Adrenal gland (tissue), 12 donors: Measurements from ENCODE around the gene RPL29. TPM values are rescaled to one million over a fixed set of nuclear protein-coding genes. Genes with fewer than 3 reads are reported as not detected.

ENCODE experiments used
- DNase-seq, 7 donors: peaks; one replicate each; pipeline ENCODE4 v3.0.0-alpha.2; 2019 to 2020
- H3K27ac ChIP-seq, 5 donors: fragments of 200-600 bp; sonication (generic) in 4 of 5; 1 replicate in 3 of 5; 2 replicates in 2 of 5; pipeline versions ENCODE4 v1.5.1 to v1.8.0; 2016 to 2020; ENCODE audit warnings: mild to moderate bottlenecking in 1 of 5
- H3K27me3 ChIP-seq: fragments of 200-600 bp; 2 replicates; pipeline ENCODE4 v1.8.0; 2021
- H3K36me3 ChIP-seq, 2 donors: fragments of 200-600 bp; replicated peaks in 1 of 2; 1 replicate in 1 of 2; 2 replicates in 1 of 2; pipeline versions ENCODE4 v1.5.1 to v1.8.0; 2018 to 2022
- H3K4me1 ChIP-seq, 2 donors: fragments of 200-600 bp; replicated peaks in 1 of 2; 1 replicate in 1 of 2; 2 replicates in 1 of 2; pipeline versions ENCODE4 v1.5.1 to v1.8.0; 2018 to 2021
- H3K4me3 ChIP-seq, 4 donors: fragments of 200-600 bp; sonication (generic) in 3 of 4; one replicate each; pipeline ENCODE4 v1.5.1; 2016 to 2018
- H3K9me3 ChIP-seq, 3 donors: fragments of 200-600 bp; sonication (generic) in 1 of 3; replicated peaks in 1 of 3; 1 replicate in 2 of 3; 2 replicates in 1 of 3; pipeline versions ENCODE4 v1.5.1 to v1.8.0; 2016 to 2021
- POLR2A ChIP-seq, 2 donors: fragments of 450-650 bp; IDR thresholded peaks; one replicate each; pipeline ENCODE4 v1.6.1; 2017; ENCODE audit warnings: antibody characterized with exemption in 2 of 2, mild to moderate bottlenecking in 2 of 2, moderate library complexity in 1 of 2
- WGBS, 4 donors: extraction: QIAGEN DNeasy Blood & Tissue Kit in 2 of 4; methylation state at CpG; one replicate each; pipeline versions ENCODE4 v1.1.5 to v1.1.7; 2013 to 2017; 5-methylcytosine and 5-hydroxymethylcytosine counted together
- intact Hi-C, 2 donors: fragments of 100-400 bp; cut with DNase I; formaldehyde crosslinking; loops; one replicate each; pipeline versions ENCODE4 v1.14.1 to v1.15.0; 2022 to 2023
- polyA plus RNA-seq, 3 donors: library from polyadenylated mRNA; stranded (reverse); fragments of 200-250 nt in 2 of 3; fragments of 350-450 nt in 1 of 3; fragmentation: Illumina TruSeq in 1 of 3; extraction: RNeasy Lipid Tissue Mini Kit (QIAGEN cat#74804) in 1 of 3; gene quantifications; one replicate each; pipeline ENCODE4 v1.2.3, GENCODE V29; 2013 to 2014
- total RNA-seq, 9 donors: library from RNA; depleted of rRNA in 4 of 9; stranded (reverse); fragments of >200 nt in 4 of 9; fragments of 120-200 nt in 1 of 9; fragmentation: NEBNext Ultra II Directional in 1 of 9; extraction: Animal tissue kit (Norgen Biotek cat#: 25700) in 1 of 9; gene quantifications; one replicate each; pipeline versions ENCODE4 v1.1.0 to v1.2.4, GENCODE V29; 2013 to 2023
- TF ChIP-seq, protein P1 (sequence below), 6 experiments: fragments of 450-650 bp in 4 of 6; fragments of 200-600 bp in 2 of 6; sonication (generic) in 1 of 6; IDR thresholded peaks; 1 replicate in 5 of 6; 2 replicates in 1 of 6; pipeline versions ENCODE4 v1.5.1 to v1.8.0; 2016 to 2021; ENCODE audit warnings: antibody characterized with exemption in 6 of 6, mild to moderate bottlenecking in 2 of 6, moderate library complexity in 1 of 6
- donor health status: healthy with polysubstance abuse.
- donor health status: Bipolar disorder and iron deficiency.
- donor health status: DM: yes; HTN: yes; CAD: no.
- donor health status: DM: no; HTN: no; CAD: no.
- donor health status: DM: no; HTN: no; CAD: no.
- donor health status: DM: yes; HTN: yes; CAD: no.

Gene RPL29
- total and polyA plus RNA-seq, 12 donors = 947 to 3,421 (median 1,448) TPM

DNA sequence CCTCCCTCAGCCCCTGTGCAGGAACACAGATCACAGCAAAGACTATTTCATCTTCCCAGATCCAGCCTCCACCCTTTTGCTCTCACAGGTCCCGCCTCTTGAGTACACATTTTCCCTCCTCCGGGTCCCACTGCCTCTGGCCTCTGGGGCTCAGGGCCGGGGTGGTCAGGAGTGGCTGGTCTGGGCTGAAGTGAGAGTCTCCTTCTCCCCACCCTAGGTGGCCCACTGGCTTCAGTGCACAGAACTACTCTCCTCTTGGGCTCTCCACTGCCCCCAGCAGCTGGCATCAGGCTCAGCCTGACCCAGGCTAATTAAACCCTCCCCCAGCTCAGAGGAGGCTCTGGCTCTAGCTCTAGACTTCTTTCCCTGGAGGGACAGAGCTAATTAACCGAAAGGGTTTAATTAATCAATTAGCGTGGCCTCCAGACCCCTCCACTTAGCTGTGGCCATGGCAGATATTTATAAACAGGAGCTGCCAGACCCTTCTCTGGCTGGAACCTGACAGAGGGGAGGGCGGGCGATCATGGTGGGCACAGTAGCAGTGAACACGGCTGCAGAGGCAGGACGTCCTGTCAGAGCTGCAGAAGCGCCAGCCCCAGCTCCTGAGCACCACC, 45.5 kb upstream of the RPL29 start:
- H3K9me3 ChIP-seq = no peaks in the 10 kb centered on the region
- peaks cover under 1 to 2% of the 10 kb centered on the region in 2 donors for H3K4me1 ChIP-seq
- no peaks in the 10 kb centered on the region for H3K36me3 ChIP-seq
- H3K27me3 ChIP-seq = no peaks in the 10 kb centered on the region
- no peak for DNase-seq
- no peak overlapping the region for H3K4me3 ChIP-seq
- peak overlapping the region in 2 of 5 donors; percentile 30 to 49 for H3K27ac ChIP-seq
- TF ChIP-seq, protein P1, sequence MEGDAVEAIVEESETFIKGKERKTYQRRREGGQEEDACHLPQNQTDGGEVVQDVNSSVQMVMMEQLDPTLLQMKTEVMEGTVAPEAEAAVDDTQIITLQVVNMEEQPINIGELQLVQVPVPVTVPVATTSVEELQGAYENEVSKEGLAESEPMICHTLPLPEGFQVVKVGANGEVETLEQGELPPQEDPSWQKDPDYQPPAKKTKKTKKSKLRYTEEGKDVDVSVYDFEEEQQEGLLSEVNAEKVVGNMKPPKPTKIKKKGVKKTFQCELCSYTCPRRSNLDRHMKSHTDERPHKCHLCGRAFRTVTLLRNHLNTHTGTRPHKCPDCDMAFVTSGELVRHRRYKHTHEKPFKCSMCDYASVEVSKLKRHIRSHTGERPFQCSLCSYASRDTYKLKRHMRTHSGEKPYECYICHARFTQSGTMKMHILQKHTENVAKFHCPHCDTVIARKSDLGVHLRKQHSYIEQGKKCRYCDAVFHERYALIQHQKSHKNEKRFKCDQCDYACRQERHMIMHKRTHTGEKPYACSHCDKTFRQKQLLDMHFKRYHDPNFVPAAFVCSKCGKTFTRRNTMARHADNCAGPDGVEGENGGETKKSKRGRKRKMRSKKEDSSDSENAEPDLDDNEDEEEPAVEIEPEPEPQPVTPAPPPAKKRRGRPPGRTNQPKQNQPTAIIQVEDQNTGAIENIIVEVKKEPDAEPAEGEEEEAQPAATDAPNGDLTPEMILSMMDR (IDR thresholded peaks at IDR 0.05) = peak in 1 of 6 experiments; percentile 8
- no peak for TF ChIP-seq POLR2A (IDR thresholded peaks at IDR 0.05)
- intact Hi-C loops = no loop called here
- 82 to 87% (median 85%) methylated on average over 9 to 10 of the region's 10 CpGs for WGBS, 4 donors

DNA sequence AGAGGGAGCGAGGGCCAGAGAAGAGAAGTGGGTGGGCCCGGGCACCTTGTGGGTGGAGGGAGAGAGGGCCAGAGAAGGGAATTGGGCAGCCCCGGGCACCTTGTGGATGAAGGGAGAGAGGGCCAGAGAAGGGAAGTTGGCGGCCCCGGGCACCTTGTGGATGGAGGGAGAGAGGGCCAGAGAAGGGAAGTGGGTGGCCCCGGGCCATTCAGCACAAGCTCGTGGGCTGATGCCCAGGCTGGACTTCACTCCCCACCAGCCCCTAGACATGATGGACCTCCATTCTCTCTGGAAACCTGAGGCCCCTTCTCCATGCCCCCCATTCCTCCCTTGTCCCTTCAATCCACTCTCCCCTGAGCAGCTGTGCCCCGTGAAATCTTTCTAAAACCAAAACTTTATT, 44.9 kb upstream of the RPL29 start:
- Histone ChIP-seq H3K27me3 (no peaks in the 10 kb centered on the region), H3K4me1 (no peaks in the 10 kb centered on the region), H3K27ac (peak overlapping the region in 2 of 5 donors; percentile 30 to 49), H3K4me3 (no peak overlapping the region), H3K36me3 (no peaks in the 10 kb centered on the region), H3K9me3 (no peaks in the 10 kb centered on the region)
- intact Hi-C loops = no loop called here
- TF ChIP-seq POLR2A (IDR thresholded peaks at IDR 0.05) = no peak
- TF ChIP-seq, protein P1 (IDR thresholded peaks at IDR 0.05) = no peak
- DNase-seq = no peak
- 82 to 92% (median 89%) methylated on average over 8 of the region's 8 CpGs for WGBS, 4 donors

DNA sequence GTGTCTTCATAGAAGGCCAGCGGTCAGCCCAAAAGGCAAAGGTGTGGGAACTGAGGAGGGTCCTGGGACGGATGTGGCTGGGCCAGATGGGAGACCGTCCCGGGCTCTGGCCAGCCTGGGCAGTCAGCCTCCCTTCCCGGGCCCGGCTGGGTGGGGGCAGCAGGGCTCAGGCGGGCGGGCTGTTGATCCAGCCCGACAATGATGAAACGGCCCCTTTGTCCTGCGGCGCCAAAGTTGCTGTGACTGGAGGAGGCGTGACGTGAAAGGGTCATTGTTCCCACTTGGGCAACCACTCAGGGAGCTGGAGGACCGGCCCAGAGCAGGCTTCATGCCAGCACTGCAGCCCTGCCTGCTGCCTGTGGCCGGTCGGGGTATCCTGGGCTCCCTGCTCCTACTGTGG, 44.2 kb upstream of the RPL29 start:
- H3K27ac ChIP-seq = peak overlapping the region in 2 of 5 donors; percentile 32 to 49
- TF ChIP-seq POLR2A (IDR thresholded peaks at IDR 0.05) = no peak
- TF ChIP-seq, protein P1 (IDR thresholded peaks at IDR 0.05) = no peak
- no peaks in the 10 kb centered on the region for H3K27me3 ChIP-seq
- intact Hi-C loops = no loop called here
- H3K9me3 ChIP-seq = no peaks in the 10 kb centered on the region
- H3K36me3 ChIP-seq = no peaks in the 10 kb centered on the region
- no peak overlapping the region for H3K4me3 ChIP-seq
- WGBS, 4 donors = 51 to 78% (median 75%) methylated on average over 3 to 17 of the region's 17 CpGs
- no peaks in the 10 kb centered on the region for H3K4me1 ChIP-seq
- DNase-seq = peak in 4 of 7 donors; percentile 51 to 86 (median 70)

DNA sequence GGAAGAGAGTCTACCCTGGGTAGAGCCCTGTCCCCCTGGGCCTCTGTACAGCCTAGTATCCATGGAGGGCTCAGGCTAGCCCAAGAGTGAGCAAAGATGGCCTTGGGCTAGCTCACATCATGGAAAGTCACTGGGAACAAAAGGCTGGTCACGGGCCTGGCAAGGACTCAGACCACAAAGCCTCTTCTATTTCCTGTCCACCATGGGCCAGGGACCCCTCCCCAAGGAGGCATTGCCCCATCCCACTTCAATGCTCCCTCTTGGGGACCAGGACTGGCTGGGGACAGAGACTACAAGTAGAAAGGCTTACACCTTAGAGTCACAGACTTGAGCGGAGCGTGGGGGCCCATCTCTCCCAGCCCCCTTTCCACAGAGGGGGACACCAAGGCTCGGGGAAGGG, 43.7 kb upstream of the RPL29 start:
- 86 to 93% (median 89%) methylated on average over 3 to 4 of the region's 4 CpGs for WGBS, 4 donors
- intact Hi-C loops = no loop called here
- H3K27me3 ChIP-seq = no peaks in the 10 kb centered on the region
- no peaks in the 10 kb centered on the region for H3K4me1 ChIP-seq
- H3K4me3 ChIP-seq = no peak overlapping the region
- no peak for DNase-seq
- peak overlapping the region in 2 of 5 donors; percentile 32 to 45 for H3K27ac ChIP-seq
- H3K9me3 ChIP-seq = no peaks in the 10 kb centered on the region
- no peaks in the 10 kb centered on the region for H3K36me3 ChIP-seq
- TF ChIP-seq, protein P1 (IDR thresholded peaks at IDR 0.05) = no peak
- no peak for TF ChIP-seq POLR2A (IDR thresholded peaks at IDR 0.05)
